SK-N-DZ (cell line): ENCODE results near the gene KLHL41.
"Not testable (repeated sequence)": the region's sequence is repeated elsewhere in the genome, so short reads cannot be mapped to it uniquely, and the experiment has no call there.

ENCODE experiments used
- DNase-seq: peaks from one replicate; pipeline ENCODE4 v3.0.0-alpha.2; 2015; ENCODE audit warnings: low spot score

KLHL41 gene

GRCh38 chr2:169509955-169510354 lies 453 bp downstream of the KLHL41 start:
- DNase-seq: no peak

- no peak for DNase-seq
Measured at GRCh38 chr2:169510496-169510895, 994 bp downstream of the KLHL41 start.

- DNase-seq: no peak
Measured at GRCh38 chr2:169511818-169512217, 2.3 kb downstream of the KLHL41 start.

GRCh38 chr2:169512525-169512924 lies 3.0 kb downstream of the KLHL41 start:
- no peak for DNase-seq

GRCh38 chr2:169513094-169513493 lies 3.6 kb downstream of the KLHL41 start:
- DNase-seq: no peak

GRCh38 chr2:169513926-169514325 lies 4.4 kb downstream of the KLHL41 start:
- no peak for DNase-seq

GRCh38 chr2:169514758-169515157 lies 5.3 kb downstream of the KLHL41 start:
- not testable (repeated sequence) for DNase-seq

GRCh38 chr2:169516488-169516995 lies 7.0 kb downstream of the KLHL41 start:
- DNase-seq: not testable (repeated sequence)

- DNase-seq: no peak
Measured at GRCh38 chr2:169520896-169521295, 11.4 kb downstream of the KLHL41 start.

GRCh38 chr2:169523681-169524080 lies 14.2 kb downstream of the KLHL41 start:
- no peak for DNase-seq

- no peak for DNase-seq
Measured at GRCh38 chr2:169525434-169525833, 15.9 kb downstream of the KLHL41 start.

GRCh38 chr2:169526451-169526850 lies 16.9 kb downstream of the KLHL41 start:
- DNase-seq: no peak

GRCh38 chr2:169528271-169528701 lies 18.8 kb downstream of the KLHL41 start:
- peak; percentile 54 for DNase-seq

GRCh38 chr2:169539460-169539859 lies 30.0 kb downstream of the KLHL41 start:
- DNase-seq: not testable (repeated sequence)

GRCh38 chr2:169540146-169540545 lies 30.6 kb downstream of the KLHL41 start:
- DNase-seq: no peak

GRCh38 chr2:169542433-169542832 lies 32.9 kb downstream of the KLHL41 start:
- no peak for DNase-seq

- no peak for DNase-seq
Measured at GRCh38 chr2:169546756-169547155, 37.3 kb downstream of the KLHL41 start.

- DNase-seq: no peak
Measured at GRCh38 chr2:169561364-169561763, 51.9 kb downstream of the KLHL41 start.

- not testable (repeated sequence) for DNase-seq
Measured at GRCh38 chr2:169562084-169562483, 52.6 kb downstream of the KLHL41 start.

- no peak for DNase-seq
Measured at GRCh38 chr2:169562519-169562918, 53.0 kb downstream of the KLHL41 start.

- DNase-seq: no peak
Measured at GRCh38 chr2:169565686-169566085, 56.2 kb downstream of the KLHL41 start.

- no peak for DNase-seq
Measured at GRCh38 chr2:169569948-169570347, 60.4 kb downstream of the KLHL41 start.

- DNase-seq: not testable (repeated sequence)
Measured at GRCh38 chr2:169570752-169571151, 61.2 kb downstream of the KLHL41 start.

GRCh38 chr2:169571571-169571970 lies 62.1 kb downstream of the KLHL41 start:
- no peak for DNase-seq
